Right atrium auricular region (tissue), 2 donors: ENCODE measurements around the gene CDC25B. TPM values are rescaled to one million over a fixed set of nuclear protein-coding genes. Genes with fewer than 3 reads are reported as not detected.

Experiments
- DNase-seq: peaks from one replicate; pipeline ENCODE4 v3.0.0-alpha.2; 2019; ENCODE audit warnings: low spot score
- H3K27ac ChIP-seq, 2 donors: fragments of 200-600 bp; sonication (generic); 1 replicate in 1 of 2; 2 replicates in 1 of 2; pipeline ENCODE4 v1.5.1; 2016 to 2019
- H3K27me3 ChIP-seq, 2 donors: fragments of 200-600 bp; sonication (generic); one replicate each; pipeline versions ENCODE4 v1.5.1 to v1.6.0; 2017 to 2019
- H3K36me3 ChIP-seq: fragments of 200-600 bp; sonication (generic); one replicate; pipeline ENCODE4 v1.5.1; 2016
- H3K4me1 ChIP-seq, 2 donors: fragments of 200-600 bp; sonication (generic); one replicate each; pipeline versions ENCODE4 v1.5.1 to v1.6.0; 2017 to 2019
- H3K4me3 ChIP-seq, 2 donors: fragments of 200-600 bp; sonication (generic); 1 replicate in 1 of 2; 2 replicates in 1 of 2; pipeline ENCODE4 v1.5.1; 2017 to 2019; ENCODE audit warnings: mild to moderate bottlenecking in 1 of 2, moderate library complexity in 1 of 2
- H3K9me3 ChIP-seq, 2 donors: fragments of 200-600 bp; sonication (generic); one replicate each; pipeline ENCODE4 v1.5.1; 2019
- total RNA-seq, 2 donors: library from RNA; depleted of rRNA; stranded (reverse); fragments of >200 nt; gene quantifications; one replicate each; pipeline ENCODE4 v1.1.0, GENCODE V29; 2016
- TF ChIP-seq, protein P1 (sequence below), 2 donors: fragments of 200-600 bp; sonication (generic); IDR thresholded peaks; one replicate each; pipeline ENCODE4 v1.5.1; 2019; ENCODE audit warnings: antibody characterized with exemption in 2 of 2

Gene CDC25B
- total RNA-seq, 2 donors from 2014 or later: 10.4 to 11.4 TPM

GRCh38 chr20:3775457-3776108, 20.5 kb upstream of the CDC25B start:
- Histone ChIP-seq H3K9me3 (no peaks in the 10 kb centered on the region), H3K4me3 (no peak overlapping the region), H3K27ac (no peak overlapping the region), H3K36me3 (no peaks in the 10 kb centered on the region), H3K4me1 (peaks cover 0 to 18% of the 10 kb centered on the region in 2 donors), H3K27me3 (no peaks in the 10 kb centered on the region)
- DNase-seq: no peak
- TF ChIP-seq, protein P1, sequence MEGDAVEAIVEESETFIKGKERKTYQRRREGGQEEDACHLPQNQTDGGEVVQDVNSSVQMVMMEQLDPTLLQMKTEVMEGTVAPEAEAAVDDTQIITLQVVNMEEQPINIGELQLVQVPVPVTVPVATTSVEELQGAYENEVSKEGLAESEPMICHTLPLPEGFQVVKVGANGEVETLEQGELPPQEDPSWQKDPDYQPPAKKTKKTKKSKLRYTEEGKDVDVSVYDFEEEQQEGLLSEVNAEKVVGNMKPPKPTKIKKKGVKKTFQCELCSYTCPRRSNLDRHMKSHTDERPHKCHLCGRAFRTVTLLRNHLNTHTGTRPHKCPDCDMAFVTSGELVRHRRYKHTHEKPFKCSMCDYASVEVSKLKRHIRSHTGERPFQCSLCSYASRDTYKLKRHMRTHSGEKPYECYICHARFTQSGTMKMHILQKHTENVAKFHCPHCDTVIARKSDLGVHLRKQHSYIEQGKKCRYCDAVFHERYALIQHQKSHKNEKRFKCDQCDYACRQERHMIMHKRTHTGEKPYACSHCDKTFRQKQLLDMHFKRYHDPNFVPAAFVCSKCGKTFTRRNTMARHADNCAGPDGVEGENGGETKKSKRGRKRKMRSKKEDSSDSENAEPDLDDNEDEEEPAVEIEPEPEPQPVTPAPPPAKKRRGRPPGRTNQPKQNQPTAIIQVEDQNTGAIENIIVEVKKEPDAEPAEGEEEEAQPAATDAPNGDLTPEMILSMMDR (IDR thresholded peaks at IDR 0.05): no peak

GRCh38 chr20:3777381-3777715, 18.8 kb upstream of the CDC25B start:
- no peak overlapping the region for H3K27ac ChIP-seq
- H3K36me3 ChIP-seq: no peaks in the 10 kb centered on the region
- TF ChIP-seq, protein P1 (IDR thresholded peaks at IDR 0.05): no peak
- peak overlapping the region; percentile 38 to 60 for H3K4me3 ChIP-seq
- H3K4me1 ChIP-seq: peaks cover 0 to 28% of the 10 kb centered on the region in 2 donors
- H3K9me3 ChIP-seq: no peaks in the 10 kb centered on the region
- DNase-seq: no peak
- H3K27me3 ChIP-seq: no peaks in the 10 kb centered on the region

DNA sequence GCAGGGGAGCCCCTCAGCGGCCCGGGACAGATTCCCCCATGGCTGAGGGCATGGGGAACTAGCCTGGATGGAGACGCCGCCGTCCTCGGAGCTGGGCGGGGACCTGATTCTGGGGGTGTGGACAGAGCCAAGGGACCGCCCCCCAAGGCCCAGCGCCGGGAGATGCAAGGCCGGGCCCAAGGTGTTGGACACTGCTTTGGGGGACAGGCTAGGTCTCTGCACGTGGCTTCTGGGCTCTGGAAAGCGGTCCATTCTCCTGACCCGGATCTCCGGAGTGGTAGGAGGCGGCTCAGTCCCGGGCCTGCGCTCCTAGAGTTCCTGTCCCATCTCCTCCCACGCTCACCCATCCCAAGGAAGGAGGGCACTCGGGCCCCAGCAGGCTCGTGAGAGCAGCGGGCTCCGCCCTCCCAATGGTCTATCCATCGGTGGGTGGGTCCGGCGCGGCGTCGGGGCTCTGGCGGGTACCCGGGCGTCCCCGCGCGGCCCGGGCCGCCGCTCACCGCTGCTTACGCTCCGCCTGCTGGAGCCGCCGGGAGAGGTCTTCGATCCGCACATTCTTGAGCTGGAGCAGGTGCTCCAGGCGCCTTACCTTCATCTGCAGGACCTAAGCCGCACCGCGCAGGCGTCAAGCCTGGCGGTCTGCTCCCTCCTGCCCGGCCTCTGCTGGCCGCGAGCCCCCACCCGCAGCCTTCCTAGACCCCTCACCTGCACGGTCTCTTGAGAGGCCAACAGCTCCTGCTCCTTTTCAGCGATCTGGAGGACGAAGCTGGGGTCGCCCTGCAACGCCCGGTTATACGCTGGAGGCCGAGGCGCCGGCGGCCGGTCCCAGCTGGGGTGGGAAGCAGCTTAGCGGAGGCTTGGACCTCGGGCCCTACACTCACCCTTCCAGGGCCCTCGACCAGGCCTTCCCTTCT, 18.1 kb upstream of the CDC25B start:
- Histone ChIP-seq H3K27ac (no peak overlapping the region), H3K9me3 (no peaks in the 10 kb centered on the region), H3K4me1 (peaks cover 0 to 28% of the 10 kb centered on the region in 2 donors), H3K27me3 (no peaks in the 10 kb centered on the region), H3K4me3 (peak overlapping the region; percentile 38 to 60), H3K36me3 (no peaks in the 10 kb centered on the region)
- DNase-seq: peak; percentile 78
- TF ChIP-seq, protein P1 (IDR thresholded peaks at IDR 0.05): peak in 1 of 2 donors; percentile 16

- peaks cover 0 to 36% of the 10 kb centered on the region in 2 donors for H3K4me1 ChIP-seq
- TF ChIP-seq, protein P1 (IDR thresholded peaks at IDR 0.05): no peak
- H3K4me3 ChIP-seq: no peak overlapping the region
- no peaks in the 10 kb centered on the region for H3K27me3 ChIP-seq
- H3K9me3 ChIP-seq: no peaks in the 10 kb centered on the region
- H3K27ac ChIP-seq: no peak overlapping the region
- no peaks in the 10 kb centered on the region for H3K36me3 ChIP-seq
- no peak for DNase-seq
Observed at GRCh38 chr20:3778976-3779375, 17.1 kb upstream of the CDC25B start.

DNA sequence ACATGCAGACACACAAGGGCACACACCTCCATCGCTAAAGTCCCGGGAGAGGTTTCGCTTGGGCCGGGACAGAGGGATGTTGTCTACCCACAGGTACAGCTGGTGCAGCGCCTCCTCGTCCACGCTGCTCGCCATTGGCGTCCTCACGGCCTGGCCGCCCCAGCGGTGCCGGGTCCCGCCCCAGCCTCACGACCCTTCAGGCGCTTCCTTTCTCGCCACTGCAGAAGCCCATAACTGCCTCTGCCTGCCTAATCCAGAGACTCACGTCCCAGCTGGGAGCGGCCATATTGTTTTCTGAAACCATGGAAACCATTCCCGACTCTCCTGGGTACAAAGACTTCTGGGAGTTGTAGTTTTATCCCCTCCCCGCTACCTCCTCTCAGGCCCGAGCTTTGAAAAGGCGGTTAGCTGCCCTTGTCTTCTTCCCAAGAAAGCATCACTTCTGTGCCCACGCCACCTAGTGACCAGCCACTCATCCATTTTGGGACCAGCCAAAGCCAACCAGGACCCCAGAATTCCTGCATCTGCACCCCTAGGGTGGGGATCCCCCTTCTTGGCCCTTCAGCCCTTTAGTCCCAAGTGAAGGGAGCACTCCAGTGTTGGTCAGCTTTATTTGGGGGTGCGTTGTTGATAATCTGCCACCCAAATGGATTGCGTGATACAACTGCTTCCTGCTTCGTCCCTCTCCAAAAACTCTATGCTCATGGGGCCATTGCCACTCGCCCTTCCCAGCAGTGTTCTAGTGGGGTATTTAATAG, 14.8 kb upstream of the CDC25B start, which contains the start of gene SPEF1:
SPEF1 (minus strand) TSS at position 296 of the 758 bp plus-strand sequence; CDS start at position 135, 161 bp downstream.
- Histone ChIP-seq H3K4me1 (peaks cover 0 to 56% of the 10 kb centered on the region in 2 donors), H3K9me3 (no peaks in the 10 kb centered on the region), H3K36me3 (peaks cover 6% of the 10 kb centered on the region), H3K27ac (peak within 1 kb of the TSS; percentile 15 to 44), H3K4me3 (peak within 1 kb of the TSS in 1 of 2 donors; percentile 45), H3K27me3 (no peaks in the 10 kb centered on the region)
- peak; percentile 87 for DNase-seq
- TF ChIP-seq, protein P1 (IDR thresholded peaks at IDR 0.05): peak in 1 of 2 donors; percentile 63
